HG03558 (cell line): ENCODE measurements around the gene BRCC3.

ENCODE experiments used
- ATAC-seq: cut with Tn5 transposase; IDR thresholded peaks from one replicate; pipeline ENCODE4 v1.9.1; 2021; ENCODE audit warnings: moderate number of reproducible peaks; ENCODE audit not compliant: unreplicated experiment; ENCODE audit errors: extremely low read depth

The BRCC3 gene

GRCh38 chrX:155056877-155057792 is 14.2 kb upstream of the BRCC3 start:
- peak; percentile 48 for ATAC-seq

- ATAC-seq, result no peak
Observed at GRCh38 chrX:155061760-155062159, 9.5 kb upstream of the BRCC3 start.

GRCh38 chrX:155065035-155065734 is 6.1 kb upstream of the BRCC3 start:
- ATAC-seq, result no peak

GRCh38 chrX:155068165-155068564 is 3.1 kb upstream of the BRCC3 start:
- ATAC-seq, result no peak

GRCh38 chrX:155069414-155069813 is 1.9 kb upstream of the BRCC3 start:
- no peak for ATAC-seq

GRCh38 chrX:155070038-155070437 is 1.3 kb upstream of the BRCC3 start:
- ATAC-seq, result no peak

GRCh38 chrX:155070663-155070974 is 689 bp upstream of the BRCC3 start:
- ATAC-seq, result no peak

GRCh38 chrX:155071694-155072280 is 479 bp downstream of the BRCC3 start:
- ATAC-seq, result no peak

GRCh38 chrX:155086202-155086840 is 15.0 kb downstream of the BRCC3 start:
- no peak for ATAC-seq

- no peak for ATAC-seq
Observed at GRCh38 chrX:155086961-155087735, 15.8 kb downstream of the BRCC3 start.

- no peak for ATAC-seq
Observed at GRCh38 chrX:155094468-155095061, 23.3 kb downstream of the BRCC3 start.

- no peak for ATAC-seq
Observed at GRCh38 chrX:155105919-155106318, 34.6 kb downstream of the BRCC3 start.

- ATAC-seq, result no peak
Observed at GRCh38 chrX:155108427-155108826, 37.1 kb downstream of the BRCC3 start.

- no peak for ATAC-seq
Observed at GRCh38 chrX:155112171-155112570, 40.9 kb downstream of the BRCC3 start.

- no peak for ATAC-seq
Observed at GRCh38 chrX:155113097-155113496, 41.8 kb downstream of the BRCC3 start.

GRCh38 chrX:155115174-155115819 is 44.0 kb downstream of the BRCC3 start:
- no peak for ATAC-seq

- ATAC-seq, result no peak
Observed at GRCh38 chrX:155127465-155127864, 56.2 kb downstream of the BRCC3 start.

- ATAC-seq, result no peak
Observed at GRCh38 chrX:155127940-155128339, 56.6 kb downstream of the BRCC3 start.

GRCh38 chrX:155132110-155132509 is 60.8 kb downstream of the BRCC3 start:
- ATAC-seq, result no peak
